Esophagus mucosa (tissue), 1 donor: Measurements from ENCODE around the gene DDX11. TPM values are rescaled to one million over a fixed set of nuclear protein-coding genes. Genes with fewer than 3 reads are reported as not detected.
"Not testable (repeated sequence)": the region's sequence is repeated elsewhere in the genome, so short reads cannot be mapped to it uniquely, and the experiment has no call there.

Experiments used
- ATAC-seq: fragments of 200-7000 bp; cut with Tn5 transposase; one replicate; pipeline ENCODE4 v1.9.1; 2020
- total RNA-seq: library from RNA; stranded (reverse); gene quantifications from one replicate; pipeline ENCODE4 v1.2.4, GENCODE V29; 2023
- donor health status: DM: yes; HTN: yes; CAD: no.

DDX11 gene
- total RNA-seq, 1 donor from 2014 or later, result 17.7 TPM

- ATAC-seq, result not testable (repeated sequence)
Observed at GRCh38 chr12:31125171-31125570, 51.5 kb downstream of the DDX11 start.

DNA sequence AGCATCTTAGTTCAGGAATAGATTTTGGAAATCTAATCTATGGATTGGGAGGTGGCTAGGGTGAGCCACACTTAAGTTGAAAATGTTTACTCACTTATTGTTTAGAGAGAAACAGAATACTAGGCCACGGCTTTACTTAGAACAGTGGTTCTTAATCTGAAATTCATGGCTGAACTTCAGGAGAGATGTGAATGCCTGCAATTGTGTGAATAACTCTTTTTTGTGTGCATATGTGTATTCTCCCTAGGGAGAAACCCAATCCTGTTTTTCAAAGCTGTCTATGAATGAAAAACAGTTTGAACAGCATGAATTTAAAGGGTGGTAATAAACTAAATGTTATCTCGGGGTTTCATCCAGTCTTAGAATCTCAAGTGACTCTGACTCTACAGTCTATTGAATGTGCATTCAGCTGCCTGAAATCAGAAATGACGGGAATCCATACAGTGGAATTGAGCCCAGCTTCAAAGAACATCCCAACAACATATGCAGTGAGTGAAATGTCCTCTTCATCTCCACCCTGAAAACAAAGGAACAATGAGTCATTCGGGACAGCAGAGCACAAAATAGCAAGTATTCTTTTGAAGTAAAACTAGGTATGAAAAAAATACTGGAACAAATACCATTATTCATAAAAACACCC is 53.7 kb downstream of the DDX11 start:
- ATAC-seq, result not testable (repeated sequence)

DNA sequence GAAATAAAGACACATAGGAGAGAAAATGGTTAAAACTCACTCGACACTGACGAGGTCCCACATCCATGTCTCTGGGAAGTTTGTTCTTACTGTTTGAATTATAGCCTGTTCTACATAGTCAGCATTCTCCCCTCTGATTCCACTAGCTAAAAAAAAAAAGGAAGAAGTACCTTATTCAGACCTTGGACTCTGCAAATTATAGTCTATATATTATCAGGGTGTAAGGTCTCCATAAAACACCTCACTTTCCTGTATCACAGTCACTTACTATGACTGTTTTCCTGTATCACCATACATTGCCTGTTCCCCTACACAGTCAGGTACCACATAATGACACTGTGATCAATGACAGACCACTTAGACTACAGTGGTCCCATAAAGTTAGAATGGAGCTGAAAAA is 62.9 kb downstream of the DDX11 start:
- ATAC-seq, result not testable (repeated sequence)

GRCh38 chr12:31144768-31145167 is 71.1 kb downstream of the DDX11 start:
- not testable (repeated sequence) for ATAC-seq

DNA sequence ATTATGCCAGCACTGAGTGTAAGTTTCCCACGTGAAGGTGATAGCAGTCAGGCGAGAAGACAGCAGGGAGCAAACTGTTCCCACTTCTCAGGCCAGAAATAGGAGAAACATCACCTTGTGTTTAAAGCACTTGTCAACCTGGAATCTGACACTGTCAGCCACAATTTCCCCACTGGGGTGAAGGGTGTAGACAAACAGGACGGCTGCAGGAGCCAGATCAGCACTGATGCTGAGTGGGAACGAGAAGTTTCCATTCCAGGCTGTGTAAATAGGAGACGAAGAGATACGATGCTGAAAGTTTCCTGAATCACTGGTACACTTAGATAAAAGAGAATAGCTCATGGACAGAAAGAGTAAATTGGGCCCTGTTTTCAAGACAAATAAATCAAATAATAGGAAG is 71.6 kb downstream of the DDX11 start:
- not testable (repeated sequence) for ATAC-seq

- not testable (repeated sequence) for ATAC-seq
Observed at GRCh38 chr12:31147415-31147814, 73.8 kb downstream of the DDX11 start.

DNA sequence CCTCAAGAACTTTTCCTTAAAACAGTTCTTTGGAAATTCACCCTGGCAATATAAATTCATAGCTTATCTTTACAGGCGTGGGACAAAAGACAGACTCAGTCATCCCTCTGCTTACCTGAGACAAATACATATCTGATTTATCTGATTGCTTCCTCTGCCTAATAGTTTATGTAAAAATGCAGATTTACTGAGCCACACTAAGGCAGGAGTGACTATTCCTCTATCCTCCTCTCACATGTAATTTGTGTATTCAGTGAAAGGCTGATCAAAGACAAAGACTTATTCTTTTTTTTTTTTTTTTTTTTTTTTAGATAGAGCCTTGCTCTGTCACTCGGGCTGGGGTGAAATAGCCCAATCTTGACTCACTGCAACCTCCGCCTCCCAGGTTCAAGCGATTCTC is 77.1 kb downstream of the DDX11 start:
- ATAC-seq, result not testable (repeated sequence)

Other genes starting within 250 kb of the DDX11 start
- 0.72 TPM for gene TSPAN11, start 147.1 kb upstream of the DDX11 start, total RNA-seq